IMR-90 (cell line): ENCODE measurements around the gene THBS1. TPM values are rescaled to one million over a fixed set of nuclear protein-coding genes. Genes with fewer than 3 reads are reported as not detected.

Source experiments
- ATAC-seq: fragments of 200-7000 bp; cut with Tn5 transposase; 2 replicates; pipeline ENCODE4 v1.9.1; 2020; ENCODE audit warnings: low read depth, mild to moderate bottlenecking, moderate library complexity
- BruUV-seq: library from RNA; stranded (reverse); fragments of 400-500 nt; replicated peaks from 2 replicates; lab custom pipeline; 2021; lab: Mats Ljungman, UMichigan
- CTCF ChIA-PET: fragments of 300-600 bp; formaldehyde crosslinking; extraction: SDS; loops from one replicate; lab custom pipeline; 2021; ENCODE audit warnings: antibody characterized with exemption; lab: Yijun Ruan, JAX
- POLR2A ChIA-PET: fragments of 300-600 bp; sonication (Branson Sonifier 250); formaldehyde crosslinking; loops from one replicate; lab custom pipeline; 2022; ENCODE audit warnings: antibody characterized with exemption; ENCODE audit not compliant: unreplicated experiment; lab: Charles Lee
- DNase-seq: peaks from one replicate; pipeline ENCODE4 v3.0.0; 2013
- H2AFZ ChIP-seq: replicated peaks from 2 replicates; pipeline ENCODE3; 2013; ENCODE audit warnings: low read length, mild to moderate bottlenecking; ENCODE audit not compliant: poor library complexity
- H2AK5ac ChIP-seq: 2 replicates; pipeline ENCODE4 v1.6.1; 2013; ENCODE audit warnings: low read depth, low read length, inconsistent platforms
- H2AK9ac ChIP-seq: replicated peaks from 2 replicates; pipeline ENCODE3; 2013; ENCODE audit warnings: mild to moderate bottlenecking, low read depth, low read length, moderate library complexity; ENCODE audit not compliant: poor library complexity
- H2BK120ac ChIP-seq: 2 replicates; pipeline ENCODE4 v1.6.1; 2013; ENCODE audit warnings: low read depth, low read length, inconsistent platforms
- H2BK15ac ChIP-seq: 3 replicates; pipeline ENCODE4 v1.6.1; 2013; ENCODE audit warnings: low read depth, low read length, inconsistent platforms
- H2BK20ac ChIP-seq: 2 replicates; pipeline ENCODE4 v1.6.1; 2013; ENCODE audit warnings: low read depth, mild to moderate bottlenecking, inconsistent platforms, low read length, moderate library complexity
- H2BK5ac ChIP-seq: 2 replicates; pipeline ENCODE4 v1.6.1; 2013; ENCODE audit warnings: mild to moderate bottlenecking, low read depth, low read length, inconsistent platforms; ENCODE audit not compliant: poor library complexity, severe bottlenecking
- H3K14ac ChIP-seq: replicated peaks from 2 replicates; pipeline ENCODE4 v1.6.1; 2013; ENCODE audit warnings: low read depth, low read length, inconsistent platforms
- H3K18ac ChIP-seq: 2 replicates; pipeline ENCODE4 v1.6.1; 2013; ENCODE audit warnings: low read depth, low read length, control low read depth
- H3K23ac ChIP-seq: 2 replicates; pipeline ENCODE4 v1.6.1; 2013; ENCODE audit warnings: low read depth, low read length, inconsistent platforms
- H3K27ac ChIP-seq: 2 replicates; pipeline ENCODE4 v1.5.1; 2013; ENCODE audit warnings: mild to moderate bottlenecking, control low read depth, low read length; ENCODE audit not compliant: insufficient read depth
- H3K27me3 ChIP-seq: 2 replicates; pipeline ENCODE4 v1.6.1; 2013; ENCODE audit warnings: low read length; ENCODE audit not compliant: control insufficient read depth, insufficient read depth
- H3K36me3 ChIP-seq: 2 replicates; pipeline ENCODE4 v1.6.1; 2013; ENCODE audit warnings: low read length, mixed read lengths; ENCODE audit not compliant: control insufficient read depth, insufficient read depth
- H3K4ac ChIP-seq: 2 replicates; pipeline ENCODE4 v1.6.1; 2013; ENCODE audit warnings: low read depth, low read length, inconsistent platforms
- H3K4me1 ChIP-seq: 2 replicates; pipeline ENCODE4 v1.6.1; 2013; ENCODE audit warnings: low read length, mixed read lengths; ENCODE audit not compliant: control insufficient read depth, insufficient read depth
- H3K4me2 ChIP-seq: 2 replicates; pipeline ENCODE4 v1.6.1; 2013; ENCODE audit warnings: low read depth, mild to moderate bottlenecking, control low read depth, low read length, moderate library complexity
- H3K4me3 ChIP-seq: 2 replicates; pipeline ENCODE4 v1.5.1; 2013; ENCODE audit warnings: low read depth, mild to moderate bottlenecking, control low read depth, low read length, moderate library complexity; ENCODE audit not compliant: insufficient read depth
- H3K56ac ChIP-seq: 2 replicates; pipeline ENCODE4 v1.6.1; 2013; ENCODE audit warnings: low read length, inconsistent platforms; ENCODE audit not compliant: insufficient read depth; ENCODE audit errors: extremely low read depth
- H3K79me1 ChIP-seq, 2 experiments: 2 replicates each; pipeline ENCODE4 v1.6.1; 2013; ENCODE audit warnings: low read length in 2 of 2, inconsistent platforms in 1 of 2, low read depth in 1 of 2
- H3K9ac ChIP-seq: 2 replicates; pipeline ENCODE4 v1.6.1; 2013; ENCODE audit warnings: low read depth, low read length, control low read depth
- H3K9me1 ChIP-seq: 2 replicates; pipeline ENCODE4 v1.6.1; 2013; ENCODE audit warnings: low read length, inconsistent platforms; ENCODE audit not compliant: insufficient read depth
- H3K9me3 ChIP-seq: 2 replicates; pipeline ENCODE4 v1.6.1; 2013; ENCODE audit warnings: low read length; ENCODE audit not compliant: control insufficient read depth, insufficient read depth
- H4K20me1 ChIP-seq: 2 replicates; pipeline ENCODE4 v1.6.1; 2013; ENCODE audit warnings: low read length, inconsistent platforms; ENCODE audit not compliant: insufficient read depth
- H4K5ac ChIP-seq: 2 replicates; pipeline ENCODE4 v1.6.1; 2013; ENCODE audit warnings: mild to moderate bottlenecking, low read depth, low read length, control low read depth
- H4K8ac ChIP-seq, 2 experiments: 2 replicates each; pipeline ENCODE4 v1.6.1; 2013; ENCODE audit warnings: low read depth in 2 of 2, low read length in 2 of 2, control low read depth in 1 of 2, inconsistent platforms in 1 of 2
- H4K91ac ChIP-seq: 2 replicates; pipeline ENCODE4 v1.6.1; 2013; ENCODE audit warnings: low read depth, low read length, inconsistent platforms; ENCODE audit not compliant: insufficient read depth
- BHLHE40 ChIP-seq: fragments of 150-350 bp; IDR thresholded peaks from 2 replicates; pipeline ENCODE4 v1.6.1; 2016; ENCODE audit warnings: mild to moderate bottlenecking, low read depth, low read length
- CEBPB ChIP-seq: IDR thresholded peaks from 2 replicates; pipeline ENCODE4 v1.6.1; 2012; ENCODE audit warnings: low read depth, low read length, improper control_type of control experiment
- CHD1 ChIP-seq: IDR thresholded peaks from 2 replicates; pipeline ENCODE4 v1.6.1; 2012; ENCODE audit warnings: low read depth, low read length, improper control_type of control experiment
- FOS ChIP-seq: fragments of 150-350 bp; IDR thresholded peaks from 2 replicates; pipeline ENCODE4 v1.6.1; 2016; ENCODE audit warnings: low read depth, low read length
- MAFK ChIP-seq: IDR thresholded peaks from 2 replicates; pipeline ENCODE4 v1.6.1; 2012; ENCODE audit warnings: low read depth, low read length, improper control_type of control experiment
- MAZ ChIP-seq: IDR thresholded peaks from 2 replicates; pipeline ENCODE4 v1.6.1; 2012; ENCODE audit warnings: low read depth, mild to moderate bottlenecking, low read length, improper control_type of control experiment, moderate library complexity, borderline replicate concordance
- POLR2A ChIP-seq: IDR thresholded peaks from 2 replicates; pipeline ENCODE4 v1.6.1; 2012; ENCODE audit warnings: mild to moderate bottlenecking, low read depth, low read length
- RCOR1 ChIP-seq: IDR thresholded peaks from 2 replicates; pipeline ENCODE4 v1.6.1; 2012; ENCODE audit warnings: mild to moderate bottlenecking, low read length, improper control_type of control experiment; ENCODE audit not compliant: insufficient replicate concordance
- RFX5 ChIP-seq: IDR thresholded peaks from 2 replicates; pipeline ENCODE4 v1.8.0; 2012; ENCODE audit warnings: low read depth, mild to moderate bottlenecking, low read length, moderate library complexity
- SMC3 ChIP-seq: fragments of 150-350 bp; IDR thresholded peaks from 2 replicates; pipeline ENCODE4 v1.6.1; 2016; ENCODE audit warnings: low read depth, mild to moderate bottlenecking, antibody characterized with exemption, low read length, moderate library complexity
- WGBS, 2 experiments: methylation state at CpG; one replicate each; pipeline versions ENCODE4 v1.1.5 to v1.1.7; 2013; ENCODE audit warnings: missing lambda C conversion rate in 2 of 2; ENCODE audit not compliant: insufficient read length in 1 of 2; ENCODE audit errors: extremely low coverage in 2 of 2; 5-methylcytosine and 5-hydroxymethylcytosine counted together
- dilution Hi-C: fragments of 300-500 bp; cut with HindIII; formaldehyde crosslinking; loops from one replicate; pipeline ENCODE4 v1.14.3; 2018; ENCODE audit warnings: low sequenced_read_pairs; ENCODE audit not compliant: unreplicated experiment
- in situ Hi-C: fragments of 300-500 bp; cut with MboI; formaldehyde crosslinking; loops from 3 replicates; pipeline ENCODE4 v1.14.3; 2019; ENCODE audit warnings: low sequenced_read_pairs, inconsistent platforms, mixed read lengths
- intact Hi-C: fragments of 100-400 bp; cut with micrococcal nuclease; formaldehyde crosslinking; loops from 2 replicates; pipeline ENCODE4 v1.10.0; 2022
- polyA plus RNA-seq, 3 experiments: library from polyadenylated mRNA; depleted of rRNA; stranded (reverse); fragments of >200 nt; gene quantifications; 2 replicates each; pipeline ENCODE4 v1.2.3, GENCODE V29; 2012; ENCODE audit warnings: low replicate concordance in 1 of 3
- total RNA-seq: library from RNA; depleted of rRNA; stranded (reverse); fragments of >200 nt; gene quantifications from 2 replicates; pipeline ENCODE4 v1.2.3, GENCODE V29; 2012
- TF ChIP-seq, protein P1 (sequence below): fragments of 150-350 bp; IDR thresholded peaks from 2 replicates; pipeline ENCODE4 v1.6.1; 2016; ENCODE audit warnings: low read depth, mild to moderate bottlenecking, low read length, moderate library complexity, borderline replicate concordance
- TF ChIP-seq, protein P2 (sequence below): fragments of 150-350 bp; IDR thresholded peaks from 2 replicates; pipeline ENCODE4 v1.6.1; 2017; ENCODE audit warnings: mild to moderate bottlenecking, antibody characterized with exemption, low read length, low read depth
- TF ChIP-seq, protein P3 (sequence below): conservative IDR thresholded peaks from 2 replicates; pipeline ENCODE4 v1.5.1; 2012; ENCODE audit warnings: mild to moderate bottlenecking, low read depth, low read length, improper control_type of control experiment

Gene THBS1
- total and polyA plus RNA-seq, 2 of the 4 experiments (the other 2 are of a cell fraction) = 1,562 to 4,071 TPM

DNA sequence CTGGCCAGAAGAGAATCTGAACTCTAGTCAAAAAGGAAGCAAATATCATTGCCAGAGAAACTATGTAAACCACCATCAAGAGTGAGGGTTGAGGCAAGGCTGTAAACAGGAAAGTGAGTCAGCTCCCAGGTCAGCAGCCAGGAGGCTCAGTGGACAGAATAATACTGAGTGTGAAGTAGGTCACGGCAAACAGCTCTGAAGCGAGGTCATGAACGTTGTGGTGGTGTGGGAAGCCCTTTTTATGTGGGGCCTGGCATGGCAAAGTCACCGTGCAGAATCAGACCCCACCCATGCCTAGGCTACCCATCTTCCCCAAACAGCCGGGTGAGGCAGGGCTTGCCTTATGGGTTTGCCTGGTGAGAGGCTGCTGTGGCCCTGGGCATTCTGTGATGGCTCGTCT lies 43.9 kb downstream of the THBS1 start:
- H4K20me1 ChIP-seq = no peaks in the 10 kb centered on the region
- in situ Hi-C loops (no loop called here), intact Hi-C loops (no loop called here), dilution Hi-C loops (no loop called here)
- no peak overlapping the region for H3K23ac ChIP-seq
- BruUV-seq = no TSS peak
- peaks cover 19% of the 10 kb centered on the region for H3K9me1 ChIP-seq
- H3K56ac ChIP-seq = no peak overlapping the region
- H3K27me3 ChIP-seq = no peaks in the 10 kb centered on the region
- POLR2A ChIA-PET = no interaction called here
- H4K91ac ChIP-seq = peak overlapping the region; percentile 35; the same call in 1 of the 2 replicates
- peak overlapping the region; percentile 13 for H2AFZ ChIP-seq
- WGBS, 2 experiments = no CpG with 5 or more reads among the region's 6 CpGs
- TF ChIP-seq, protein P1, sequence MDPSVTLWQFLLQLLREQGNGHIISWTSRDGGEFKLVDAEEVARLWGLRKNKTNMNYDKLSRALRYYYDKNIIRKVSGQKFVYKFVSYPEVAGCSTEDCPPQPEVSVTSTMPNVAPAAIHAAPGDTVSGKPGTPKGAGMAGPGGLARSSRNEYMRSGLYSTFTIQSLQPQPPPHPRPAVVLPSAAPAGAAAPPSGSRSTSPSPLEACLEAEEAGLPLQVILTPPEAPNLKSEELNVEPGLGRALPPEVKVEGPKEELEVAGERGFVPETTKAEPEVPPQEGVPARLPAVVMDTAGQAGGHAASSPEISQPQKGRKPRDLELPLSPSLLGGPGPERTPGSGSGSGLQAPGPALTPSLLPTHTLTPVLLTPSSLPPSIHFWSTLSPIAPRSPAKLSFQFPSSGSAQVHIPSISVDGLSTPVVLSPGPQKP = no peak
- no peak for TF ChIP-seq POLR2A
- TF ChIP-seq BHLHE40 = peak; percentile 86
- TF ChIP-seq SMC3 = no peak
- no peak for TF ChIP-seq RFX5
- TF ChIP-seq CEBPB = peak; percentile 63; the same call in 1 of the 2 replicates
- TF ChIP-seq CHD1 = no peak
- TF ChIP-seq MAFK = 0 out of 2 replicates have a peak, but pooled peaks have one; percentile 11
- TF ChIP-seq, protein P2, sequence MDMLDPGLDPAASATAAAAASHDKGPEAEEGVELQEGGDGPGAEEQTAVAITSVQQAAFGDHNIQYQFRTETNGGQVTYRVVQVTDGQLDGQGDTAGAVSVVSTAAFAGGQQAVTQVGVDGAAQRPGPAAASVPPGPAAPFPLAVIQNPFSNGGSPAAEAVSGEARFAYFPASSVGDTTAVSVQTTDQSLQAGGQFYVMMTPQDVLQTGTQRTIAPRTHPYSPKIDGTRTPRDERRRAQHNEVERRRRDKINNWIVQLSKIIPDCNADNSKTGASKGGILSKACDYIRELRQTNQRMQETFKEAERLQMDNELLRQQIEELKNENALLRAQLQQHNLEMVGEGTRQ = no peak
- peak; percentile 88 for TF ChIP-seq RCOR1
- TF ChIP-seq, protein P3, sequence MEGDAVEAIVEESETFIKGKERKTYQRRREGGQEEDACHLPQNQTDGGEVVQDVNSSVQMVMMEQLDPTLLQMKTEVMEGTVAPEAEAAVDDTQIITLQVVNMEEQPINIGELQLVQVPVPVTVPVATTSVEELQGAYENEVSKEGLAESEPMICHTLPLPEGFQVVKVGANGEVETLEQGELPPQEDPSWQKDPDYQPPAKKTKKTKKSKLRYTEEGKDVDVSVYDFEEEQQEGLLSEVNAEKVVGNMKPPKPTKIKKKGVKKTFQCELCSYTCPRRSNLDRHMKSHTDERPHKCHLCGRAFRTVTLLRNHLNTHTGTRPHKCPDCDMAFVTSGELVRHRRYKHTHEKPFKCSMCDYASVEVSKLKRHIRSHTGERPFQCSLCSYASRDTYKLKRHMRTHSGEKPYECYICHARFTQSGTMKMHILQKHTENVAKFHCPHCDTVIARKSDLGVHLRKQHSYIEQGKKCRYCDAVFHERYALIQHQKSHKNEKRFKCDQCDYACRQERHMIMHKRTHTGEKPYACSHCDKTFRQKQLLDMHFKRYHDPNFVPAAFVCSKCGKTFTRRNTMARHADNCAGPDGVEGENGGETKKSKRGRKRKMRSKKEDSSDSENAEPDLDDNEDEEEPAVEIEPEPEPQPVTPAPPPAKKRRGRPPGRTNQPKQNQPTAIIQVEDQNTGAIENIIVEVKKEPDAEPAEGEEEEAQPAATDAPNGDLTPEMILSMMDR = no peak
- TF ChIP-seq FOS = peak; percentile 94
- TF ChIP-seq MAZ = peak; percentile 26; the same call in 1 of the 2 replicates
- CTCF ChIA-PET = interaction anchor here (0.7 kb wide), 1 partner anchor 132 kb away, joined by 4 read pairs; no protein-coding TSS in a partner anchor
- H3K36me3 ChIP-seq = no peaks in the 10 kb centered on the region
- H4K8ac ChIP-seq = peak overlapping the region in 1 of 2 experiments; percentile 43; a peak in 1 of 4 replicates
- H3K27ac ChIP-seq = peak overlapping the region; percentile 79
- H3K18ac ChIP-seq = no peak overlapping the region; the same call in 1 of the 2 replicates
- H3K79me1 ChIP-seq = peaks cover 0 to 5% of the 10 kb centered on the region in 2 experiments; a peak in 1 of 4 replicates
- H3K4me1 ChIP-seq = peaks cover 27% of the 10 kb centered on the region
- H3K4me3 ChIP-seq = no peak overlapping the region
- no peak overlapping the region; the same call in 1 of the 2 replicates for H4K5ac ChIP-seq
- DNase-seq = peak; percentile 93
- peak overlapping the region; percentile 84 for H2AK5ac ChIP-seq
- H3K4me2 ChIP-seq = peak overlapping the region; percentile 5; the same call in 1 of the 2 replicates
- H2BK5ac ChIP-seq = peak overlapping the region; percentile 9
- H3K9me3 ChIP-seq = no peaks in the 10 kb centered on the region; the same call in 1 of the 2 replicates
- H3K14ac ChIP-seq = peak overlapping the region; percentile 79; the same call in 1 of the 2 replicates
- peak overlapping the region; percentile 21; the same call in 1 of the 2 replicates for H2BK20ac ChIP-seq
- H2BK15ac ChIP-seq = peak overlapping the region; percentile 86; the same call in 2 of the 3 replicates
- H2BK120ac ChIP-seq = peak overlapping the region; percentile 73
- H3K4ac ChIP-seq = peak overlapping the region; percentile 80
- no peak overlapping the region for H2AK9ac ChIP-seq
- H3K9ac ChIP-seq = no peak overlapping the region
- peak; percentile 98 for ATAC-seq
